ENCODE results near the gene SPATA6L.

SPATA6L gene

GRCh38 chr9:4559261-4560182, 106.8 kb downstream of the SPATA6L start:
- peaks cover 13% of the 10 kb centered on the region for H3K4me1 ChIP-seq (ENCODE audit: insufficient read depth, low read length, severe bottlenecking)
- H3K4me2 ChIP-seq (ENCODE audit: low read length): no peak overlapping the region
- TF ChIP-seq CTCF (IDR thresholded peaks at IDR 0.05; ENCODE audit: low read length) (no peak), EZH2 (IDR thresholded peaks at IDR 0.05; ENCODE audit: borderline replicate concordance, low read length) (no peak)
- H3K9me3 ChIP-seq (ENCODE audit: low read length): no peaks in the 10 kb centered on the region
- no peaks in the 10 kb centered on the region for H3K9me2 ChIP-seq (ENCODE audit: low read depth, low read length)
- H3K79me2 ChIP-seq (ENCODE audit: insufficient read depth, low read length): no peaks in the 10 kb centered on the region
- H4K20me1 ChIP-seq (ENCODE audit: insufficient read depth, low read length): no peaks in the 10 kb centered on the region
- no peaks in the 10 kb centered on the region for H3K36me3 ChIP-seq (ENCODE audit: insufficient read depth, low read length)
- H3K4me3 ChIP-seq (ENCODE audit: low read depth, low read length, poor library complexity, severe bottlenecking): no peak overlapping the region
- no peak overlapping the region for H2AFZ ChIP-seq (ENCODE audit: low read length)
- no peaks in the 10 kb centered on the region for H3F3A ChIP-seq (ENCODE audit: insufficient read depth, low read length)
- no peaks in the 10 kb centered on the region for H3K27me3 ChIP-seq (ENCODE audit: insufficient read depth, low read length)
- H3K27ac ChIP-seq (ENCODE audit: low read depth, low read length, poor library complexity, severe bottlenecking): no peak overlapping the region
- H3K9ac ChIP-seq (ENCODE audit: low read length): no peak overlapping the region

GRCh38 chr9:4558371-4558998, 107.8 kb downstream of the SPATA6L start:
- Histone ChIP-seq H3K4me3 (ENCODE audit: low read depth, low read length, poor library complexity, severe bottlenecking) (no peak overlapping the region), H2AFZ (ENCODE audit: low read length) (no peak overlapping the region), H3K4me2 (ENCODE audit: low read length) (no peak overlapping the region), H3K79me2 (ENCODE audit: insufficient read depth, low read length) (no peaks in the 10 kb centered on the region), H3K9me3 (ENCODE audit: low read length) (no peaks in the 10 kb centered on the region), H3K27ac (ENCODE audit: low read depth, low read length, poor library complexity, severe bottlenecking) (no peak overlapping the region), H3K36me3 (ENCODE audit: insufficient read depth, low read length) (no peaks in the 10 kb centered on the region), H3K4me1 (ENCODE audit: insufficient read depth, low read length, severe bottlenecking) (peaks cover 13% of the 10 kb centered on the region), H3K9me2 (ENCODE audit: low read depth, low read length) (no peaks in the 10 kb centered on the region), H4K20me1 (ENCODE audit: insufficient read depth, low read length) (no peaks in the 10 kb centered on the region), H3K9ac (ENCODE audit: low read length) (no peak overlapping the region), H3F3A (ENCODE audit: insufficient read depth, low read length) (no peaks in the 10 kb centered on the region), H3K27me3 (ENCODE audit: insufficient read depth, low read length) (no peaks in the 10 kb centered on the region)
- TF ChIP-seq CTCF (IDR thresholded peaks at IDR 0.05; ENCODE audit: low read length): no peak
- TF ChIP-seq EZH2 (IDR thresholded peaks at IDR 0.05; ENCODE audit: borderline replicate concordance, low read length): no peak

- no peak overlapping the region for H2AFZ ChIP-seq (ENCODE audit: low read length)
- no peaks in the 10 kb centered on the region for H3F3A ChIP-seq (ENCODE audit: insufficient read depth, low read length)
- no peak overlapping the region for H3K9ac ChIP-seq (ENCODE audit: low read length)
- H3K36me3 ChIP-seq (ENCODE audit: insufficient read depth, low read length): no peaks in the 10 kb centered on the region
- H3K4me1 ChIP-seq (ENCODE audit: insufficient read depth, low read length, severe bottlenecking): peaks cover 13% of the 10 kb centered on the region
- H3K27me3 ChIP-seq (ENCODE audit: insufficient read depth, low read length): 0 out of 2 replicates have a peak, but pooled peaks cover 6% of the 10 kb centered on the region
- H3K9me3 ChIP-seq (ENCODE audit: low read length): no peaks in the 10 kb centered on the region
- H3K9me2 ChIP-seq (ENCODE audit: low read depth, low read length): no peaks in the 10 kb centered on the region
- no peak overlapping the region for H3K4me3 ChIP-seq (ENCODE audit: low read depth, low read length, poor library complexity, severe bottlenecking)
- H3K4me2 ChIP-seq (ENCODE audit: low read length): no peak overlapping the region
- TF ChIP-seq CTCF (IDR thresholded peaks at IDR 0.05; ENCODE audit: low read length) (no peak), EZH2 (IDR thresholded peaks at IDR 0.05; ENCODE audit: borderline replicate concordance, low read length) (no peak)
- no peaks in the 10 kb centered on the region for H3K79me2 ChIP-seq (ENCODE audit: insufficient read depth, low read length)
- no peaks in the 10 kb centered on the region for H4K20me1 ChIP-seq (ENCODE audit: insufficient read depth, low read length)
- no peak overlapping the region for H3K27ac ChIP-seq (ENCODE audit: low read depth, low read length, poor library complexity, severe bottlenecking)
These were observed 111.0 kb downstream of the SPATA6L start for GRCh38 chr9:4555236-4555635.
